ENCODE results near the gene MRPS23.

MRPS23 gene

DNA sequence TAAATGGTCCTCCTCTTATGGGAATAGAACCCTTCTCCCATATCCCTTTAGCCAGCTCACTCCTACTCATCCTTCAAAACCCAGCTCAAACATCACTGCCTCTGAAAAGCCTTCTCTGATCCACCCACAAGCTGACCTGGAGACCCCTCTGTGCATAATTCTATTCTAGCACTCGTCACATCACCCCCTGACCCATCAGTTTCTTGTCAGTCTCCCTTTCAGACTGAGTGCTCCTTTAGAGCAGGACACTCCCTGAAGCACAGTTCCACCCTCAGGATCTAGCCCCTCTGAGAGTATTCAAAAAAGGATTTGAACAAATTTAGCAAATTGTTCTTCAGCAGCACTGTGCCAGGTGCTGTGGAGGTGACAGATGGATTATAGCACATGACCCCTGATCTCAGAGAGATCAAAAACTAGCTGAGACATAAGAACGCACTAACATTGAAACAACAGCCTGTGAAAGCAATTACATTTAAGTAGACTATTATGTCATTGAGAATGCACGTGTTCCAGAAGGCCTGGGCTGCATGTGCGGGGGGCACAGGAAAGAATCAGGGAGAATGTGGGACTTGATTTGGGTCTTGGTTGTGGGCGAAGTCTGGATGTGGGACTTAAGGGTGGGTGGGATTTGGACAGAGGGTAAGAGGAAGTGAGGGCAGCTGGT is 43.5 kb downstream of the MRPS23 start:
- TF ChIP-seq CTCF (IDR thresholded peaks at IDR 0.05; ENCODE audit: low read length) (no peak), EZH2 (IDR thresholded peaks at IDR 0.05; ENCODE audit: borderline replicate concordance, low read length) (no peak)
- no peak overlapping the region for H3K4me3 ChIP-seq (ENCODE audit: low read depth, low read length, poor library complexity, severe bottlenecking)
- no peak overlapping the region for H3K27ac ChIP-seq (ENCODE audit: low read depth, low read length, poor library complexity, severe bottlenecking)
- H3K9me3 ChIP-seq (ENCODE audit: low read length) = no peaks in the 10 kb centered on the region
- no peaks in the 10 kb centered on the region for H3K36me3 ChIP-seq (ENCODE audit: insufficient read depth, low read length)
- H3K4me2 ChIP-seq (ENCODE audit: low read length) = no peak overlapping the region
- no peaks in the 10 kb centered on the region for H3K79me2 ChIP-seq (ENCODE audit: insufficient read depth, low read length)
- no peaks in the 10 kb centered on the region for H4K20me1 ChIP-seq (ENCODE audit: insufficient read depth, low read length)
- no peaks in the 10 kb centered on the region for H3K9me2 ChIP-seq (ENCODE audit: low read depth, low read length)
- H2AFZ ChIP-seq (ENCODE audit: low read length) = no peak overlapping the region
- no peak overlapping the region for H3K9ac ChIP-seq (ENCODE audit: low read length)
- no peaks in the 10 kb centered on the region for H3F3A ChIP-seq (ENCODE audit: insufficient read depth, low read length)
- H3K4me1 ChIP-seq (ENCODE audit: insufficient read depth, low read length, severe bottlenecking) = no peaks in the 10 kb centered on the region
- H3K27me3 ChIP-seq (ENCODE audit: insufficient read depth, low read length) = peaks cover 3% of the 10 kb centered on the region; the same call in 1 of the 2 replicates

DNA sequence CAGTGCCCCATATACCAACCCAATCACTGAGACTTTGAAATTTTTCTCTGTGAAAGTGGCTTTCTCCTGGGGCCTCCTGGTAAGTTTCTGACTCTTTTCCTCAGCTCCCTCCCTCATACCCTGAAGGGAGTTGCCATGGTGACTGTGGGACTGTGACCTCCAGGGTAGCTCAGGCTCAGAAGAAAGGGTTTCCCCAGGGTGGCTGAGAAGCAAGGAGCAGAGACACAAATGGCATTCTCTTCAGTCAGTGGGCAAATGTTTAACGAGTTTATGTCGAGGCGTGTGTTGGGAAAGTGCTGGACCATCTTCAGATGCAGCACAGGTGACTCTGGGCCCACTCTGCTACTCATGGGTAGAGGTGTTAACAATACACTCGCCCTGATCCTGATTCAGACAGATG is 46.8 kb downstream of the MRPS23 start:
- Histone ChIP-seq H3K4me1 (ENCODE audit: insufficient read depth, low read length, severe bottlenecking) (no peaks in the 10 kb centered on the region), H3K9me3 (ENCODE audit: low read length) (no peaks in the 10 kb centered on the region), H3K27ac (ENCODE audit: low read depth, low read length, poor library complexity, severe bottlenecking) (no peak overlapping the region), H3K27me3 (ENCODE audit: insufficient read depth, low read length) (peaks cover 3% of the 10 kb centered on the region; the same call in 1 of the 2 replicates), H4K20me1 (ENCODE audit: insufficient read depth, low read length) (no peaks in the 10 kb centered on the region), H3K36me3 (ENCODE audit: insufficient read depth, low read length) (no peaks in the 10 kb centered on the region), H3K9ac (ENCODE audit: low read length) (no peak overlapping the region), H3K4me3 (ENCODE audit: low read depth, low read length, poor library complexity, severe bottlenecking) (no peak overlapping the region), H3K4me2 (ENCODE audit: low read length) (no peak overlapping the region), H2AFZ (ENCODE audit: low read length) (no peak overlapping the region), H3K9me2 (ENCODE audit: low read depth, low read length) (no peaks in the 10 kb centered on the region), H3K79me2 (ENCODE audit: insufficient read depth, low read length) (no peaks in the 10 kb centered on the region), H3F3A (ENCODE audit: insufficient read depth, low read length) (no peaks in the 10 kb centered on the region)
- TF ChIP-seq CTCF (IDR thresholded peaks at IDR 0.05; ENCODE audit: low read length) = no peak
- TF ChIP-seq EZH2 (IDR thresholded peaks at IDR 0.05; ENCODE audit: borderline replicate concordance, low read length) = no peak

DNA sequence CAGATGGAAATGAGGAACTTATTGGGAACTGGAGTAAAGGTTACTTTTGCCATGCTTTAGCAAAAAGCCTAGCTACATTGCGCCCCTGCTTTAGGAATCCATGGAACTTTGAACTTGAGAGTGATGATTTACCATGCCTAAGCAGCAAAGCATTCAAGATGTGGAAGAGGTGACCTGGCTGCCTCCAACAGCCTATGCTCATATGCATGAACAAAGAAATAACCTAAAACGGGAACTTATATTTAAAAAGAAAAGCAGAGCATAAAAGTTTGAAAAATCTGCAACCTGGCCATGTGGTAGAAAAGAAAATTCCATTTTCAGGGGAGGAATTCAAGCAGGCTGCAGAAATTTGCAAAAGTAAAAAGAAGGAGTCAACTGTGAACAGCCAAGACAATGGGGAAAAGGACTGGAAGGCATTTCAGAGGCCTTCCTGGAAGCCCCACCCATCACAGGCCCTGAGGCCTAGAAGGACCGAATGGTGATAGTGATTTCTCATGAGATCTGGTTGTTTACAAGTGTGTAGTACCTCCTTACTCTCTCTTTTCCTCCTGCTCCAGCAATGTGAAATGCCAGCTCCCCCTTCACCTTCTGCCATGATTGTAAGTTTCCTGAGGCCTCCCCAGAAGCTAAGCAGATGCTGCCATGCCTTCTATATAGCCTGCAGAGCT is 48.7 kb downstream of the MRPS23 start:
- no peak overlapping the region for H3K4me2 ChIP-seq (ENCODE audit: low read length)

More for the DNA sequence above, 48.7 kb downstream of the MRPS23 start:
- Histone ChIP-seq H3K27me3 (ENCODE audit: insufficient read depth, low read length) (peaks cover 3% of the 10 kb centered on the region; the same call in 1 of the 2 replicates), H3K4me3 (ENCODE audit: low read depth, low read length, poor library complexity, severe bottlenecking) (no peak overlapping the region), H2AFZ (ENCODE audit: low read length) (no peak overlapping the region), H3K9me3 (ENCODE audit: low read length) (no peaks in the 10 kb centered on the region), H3K4me1 (ENCODE audit: insufficient read depth, low read length, severe bottlenecking) (no peaks in the 10 kb centered on the region), H3K9ac (ENCODE audit: low read length) (no peak overlapping the region), H3K79me2 (ENCODE audit: insufficient read depth, low read length) (no peaks in the 10 kb centered on the region), H4K20me1 (ENCODE audit: insufficient read depth, low read length) (no peaks in the 10 kb centered on the region), H3F3A (ENCODE audit: insufficient read depth, low read length) (no peaks in the 10 kb centered on the region), H3K27ac (ENCODE audit: low read depth, low read length, poor library complexity, severe bottlenecking) (no peak overlapping the region), H3K9me2 (ENCODE audit: low read depth, low read length) (no peaks in the 10 kb centered on the region), H3K36me3 (ENCODE audit: insufficient read depth, low read length) (no peaks in the 10 kb centered on the region)
- TF ChIP-seq CTCF (IDR thresholded peaks at IDR 0.05; ENCODE audit: low read length) = no peak
- no peak for TF ChIP-seq EZH2 (IDR thresholded peaks at IDR 0.05; ENCODE audit: borderline replicate concordance, low read length)
